ENCODE results near the gene CAPN12.
A peak's percentile ranks its signal among the peaks of the same experiment; 100 is the strongest.

Gene CAPN12

GRCh38 chr19:38734426-38735256 is 9.6 kb downstream of the CAPN12 start:
- peak overlapping the region; percentile 73 for H3K4me3 ChIP-seq (ENCODE audit: low read length)
- H4K20me1 ChIP-seq (ENCODE audit: insufficient read depth, low read length): no peaks in the 10 kb centered on the region
- no peaks in the 10 kb centered on the region for H3K9me3 ChIP-seq (ENCODE audit: insufficient read depth, low read length)
- H3K27me3 ChIP-seq (ENCODE audit: low read depth, low read length): no peaks in the 10 kb centered on the region
- TF ChIP-seq CTCF (IDR thresholded peaks at IDR 0.05; ENCODE audit: low read depth, low read length): no peak
- TF ChIP-seq EZH2phosphoT487 (IDR thresholded peaks at IDR 0.05; ENCODE audit: low read depth): no peak
- no peaks in the 10 kb centered on the region for H3K79me2 ChIP-seq (ENCODE audit: low read length)
- H3K9ac ChIP-seq (ENCODE audit: low read length): peak overlapping the region; percentile 38
- H3K4me2 ChIP-seq (ENCODE audit: low read length): peak overlapping the region; percentile 84
- H3K36me3 ChIP-seq (replicated peaks; ENCODE audit: low read depth, low read length): peaks cover 20% of the 10 kb centered on the region
- no peak overlapping the region for H2AFZ ChIP-seq (ENCODE audit: low read depth, low read length)
- peaks cover 19% of the 10 kb centered on the region for H3K4me1 ChIP-seq (ENCODE audit: low read length)
- H3K27ac ChIP-seq (ENCODE audit: low read length): 0 out of 2 replicates have a peak overlapping the region, but pooled peaks have one; percentile 6

GRCh38 chr19:38734176-38734425 is 10.2 kb downstream of the CAPN12 start:
- H3K4me2 ChIP-seq (ENCODE audit: low read length): peak overlapping the region; percentile 84
- no peaks in the 10 kb centered on the region for H3K9me3 ChIP-seq (ENCODE audit: insufficient read depth, low read length)
- H3K27ac ChIP-seq (ENCODE audit: low read length): 0 out of 2 replicates have a peak overlapping the region, but pooled peaks have one; percentile 6
- no peaks in the 10 kb centered on the region for H3K79me2 ChIP-seq (ENCODE audit: low read length)
- no peaks in the 10 kb centered on the region for H4K20me1 ChIP-seq (ENCODE audit: insufficient read depth, low read length)
- no peaks in the 10 kb centered on the region for H3K27me3 ChIP-seq (ENCODE audit: low read depth, low read length)
- H2AFZ ChIP-seq (ENCODE audit: low read depth, low read length): no peak overlapping the region
- no peak overlapping the region for H3K9ac ChIP-seq (ENCODE audit: low read length)
- peaks cover 19% of the 10 kb centered on the region for H3K4me1 ChIP-seq (ENCODE audit: low read length)
- peaks cover 21% of the 10 kb centered on the region for H3K36me3 ChIP-seq (replicated peaks; ENCODE audit: low read depth, low read length)
- peak overlapping the region; percentile 73; the same call in 1 of the 2 replicates for H3K4me3 ChIP-seq (ENCODE audit: low read length)
- no peak for TF ChIP-seq CTCF (IDR thresholded peaks at IDR 0.05; ENCODE audit: low read depth, low read length)
- TF ChIP-seq EZH2phosphoT487 (IDR thresholded peaks at IDR 0.05; ENCODE audit: low read depth): no peak

GRCh38 chr19:38733493-38734175 is 10.6 kb downstream of the CAPN12 start:
- H3K79me2 ChIP-seq (ENCODE audit: low read length): no peaks in the 10 kb centered on the region
- no peaks in the 10 kb centered on the region for H3K27me3 ChIP-seq (ENCODE audit: low read depth, low read length)
- H4K20me1 ChIP-seq (ENCODE audit: insufficient read depth, low read length): no peaks in the 10 kb centered on the region
- H3K9ac ChIP-seq (ENCODE audit: low read length): no peak overlapping the region
- H2AFZ ChIP-seq (ENCODE audit: low read depth, low read length): no peak overlapping the region
- H3K27ac ChIP-seq (ENCODE audit: low read length): 0 out of 2 replicates have a peak overlapping the region, but pooled peaks have one; percentile 6
- peaks cover 19% of the 10 kb centered on the region for H3K4me1 ChIP-seq (ENCODE audit: low read length)
- TF ChIP-seq CTCF (IDR thresholded peaks at IDR 0.05; ENCODE audit: low read depth, low read length) (no peak), EZH2phosphoT487 (IDR thresholded peaks at IDR 0.05; ENCODE audit: low read depth) (no peak)
- no peak overlapping the region for H3K4me3 ChIP-seq (ENCODE audit: low read length)
- H3K4me2 ChIP-seq (ENCODE audit: low read length): 0 out of 2 replicates have a peak overlapping the region, but pooled peaks have one; percentile 84
- H3K9me3 ChIP-seq (ENCODE audit: insufficient read depth, low read length): no peaks in the 10 kb centered on the region
- peaks cover 25% of the 10 kb centered on the region for H3K36me3 ChIP-seq (replicated peaks; ENCODE audit: low read depth, low read length)

GRCh38 chr19:38733241-38733492 is 11.1 kb downstream of the CAPN12 start:
- Histone ChIP-seq H3K9me3 (ENCODE audit: insufficient read depth, low read length) (no peaks in the 10 kb centered on the region), H3K79me2 (ENCODE audit: low read length) (no peaks in the 10 kb centered on the region), H3K4me2 (ENCODE audit: low read length) (no peak overlapping the region), H2AFZ (ENCODE audit: low read depth, low read length) (no peak overlapping the region), H3K36me3 (replicated peaks; ENCODE audit: low read depth, low read length) (peaks cover 28% of the 10 kb centered on the region), H3K9ac (ENCODE audit: low read length) (no peak overlapping the region), H3K4me1 (ENCODE audit: low read length) (peaks cover 19% of the 10 kb centered on the region), H3K27me3 (ENCODE audit: low read depth, low read length) (no peaks in the 10 kb centered on the region), H3K4me3 (ENCODE audit: low read length) (no peak overlapping the region), H3K27ac (ENCODE audit: low read length) (no peak overlapping the region), H4K20me1 (ENCODE audit: insufficient read depth, low read length) (no peaks in the 10 kb centered on the region)
- TF ChIP-seq CTCF (IDR thresholded peaks at IDR 0.05; ENCODE audit: low read depth, low read length) (no peak), EZH2phosphoT487 (IDR thresholded peaks at IDR 0.05; ENCODE audit: low read depth) (no peak)
